Activated CD4-positive, alpha-beta T cell treated with anti-CD3 and anti-CD28 coated beads for 24 hours (primary cell): ENCODE data around the gene POU3F1.

Experiments
- DNase-seq, 2 donors: peaks; one replicate each; pipeline ENCODE4 v3.0.0-alpha.2; 2020; ENCODE audit warnings: low read depth in 2 of 2

POU3F1 gene

GRCh38 chr1:38004284-38005108, 42.1 kb downstream of the POU3F1 start:
- no peak for DNase-seq

GRCh38 chr1:38003261-38004250, 43.0 kb downstream of the POU3F1 start:
- no peak for DNase-seq

DNA sequence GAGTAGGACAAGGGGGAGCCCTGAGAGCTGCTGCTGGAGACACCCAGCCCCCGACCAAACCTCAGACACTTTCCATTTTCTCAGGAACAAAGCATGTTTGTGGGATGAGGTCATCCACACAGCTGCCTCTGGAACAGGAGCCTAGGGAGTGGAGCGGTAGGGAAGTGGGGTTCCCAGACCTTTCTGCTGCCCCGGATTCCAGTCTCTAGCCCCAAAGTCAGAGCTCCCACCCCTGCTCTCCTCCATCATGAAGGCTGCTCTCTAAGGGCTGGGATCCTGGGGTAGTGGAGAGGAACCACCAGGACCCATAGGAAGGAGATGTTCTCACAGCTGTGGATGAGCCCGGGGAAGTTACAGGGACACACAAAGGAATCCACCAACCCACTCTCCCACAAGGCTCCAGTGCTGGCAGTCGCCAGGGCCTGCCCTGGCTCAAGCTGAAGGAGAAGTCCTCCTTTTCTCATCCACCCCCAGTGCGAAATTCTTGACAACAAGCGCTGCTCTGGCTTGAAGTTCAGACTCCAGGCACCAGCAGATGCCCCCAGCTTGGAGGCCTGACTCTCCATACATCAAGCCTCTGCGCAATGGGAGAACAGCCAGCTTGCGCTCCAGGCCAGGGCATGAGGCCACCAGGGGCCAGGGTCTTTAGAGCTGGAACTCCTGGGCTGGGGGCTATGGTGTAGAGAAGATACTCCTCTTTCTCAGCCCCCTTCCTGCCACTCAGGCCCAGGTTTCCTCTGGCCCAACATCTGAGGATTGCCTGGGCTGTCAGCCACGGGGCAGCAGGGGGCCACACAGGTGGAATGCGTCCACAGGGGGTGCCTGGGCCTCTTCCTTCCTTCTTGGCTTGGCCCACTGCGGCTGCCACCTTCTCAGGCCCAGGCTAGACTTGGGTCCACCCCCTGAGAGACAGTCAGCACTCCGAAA, 45.8 kb downstream of the POU3F1 start:
- DNase-seq: no peak

GRCh38 chr1:38000233-38000528, 46.4 kb downstream of the POU3F1 start:
- DNase-seq: no peak

DNA sequence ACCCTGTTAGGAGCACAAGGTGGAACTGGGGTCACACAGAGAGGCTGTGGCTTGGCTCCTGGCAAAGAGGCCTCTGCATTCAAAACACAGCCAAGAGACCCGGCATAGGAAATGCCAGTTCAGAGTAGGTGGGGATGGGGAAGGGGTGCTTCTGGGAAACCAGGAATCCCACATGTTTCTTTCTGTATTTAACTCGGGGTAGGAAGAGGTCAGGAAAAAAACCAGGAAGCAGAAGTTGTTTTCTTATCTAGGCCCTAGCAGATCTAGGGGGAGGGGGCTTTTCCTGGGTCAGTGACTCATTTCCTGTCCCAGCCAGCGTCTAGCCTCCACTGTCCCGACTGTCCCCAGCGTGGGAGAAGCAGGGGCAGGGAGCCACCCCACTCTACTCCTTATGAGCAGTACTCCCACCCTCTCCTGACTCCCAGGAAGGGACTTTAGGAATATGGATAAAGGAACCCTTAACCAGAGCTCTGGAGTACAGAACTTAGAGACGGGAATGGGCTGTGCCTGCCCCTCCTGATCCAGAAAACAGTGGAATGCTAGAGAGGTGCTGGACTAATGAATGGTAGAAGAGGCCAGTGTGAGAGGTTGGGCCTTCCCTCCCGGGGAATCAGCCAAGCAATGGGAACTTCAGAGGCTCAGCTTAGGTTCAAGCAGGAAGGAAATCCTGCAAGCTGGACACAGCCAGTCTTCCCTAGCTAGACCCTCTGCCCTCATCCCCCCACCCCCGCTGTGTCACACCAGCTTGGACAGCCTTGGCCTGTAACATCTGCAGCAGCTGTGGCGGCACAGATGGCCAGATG, 47.0 kb downstream of the POU3F1 start:
- DNase-seq: no peak

DNA sequence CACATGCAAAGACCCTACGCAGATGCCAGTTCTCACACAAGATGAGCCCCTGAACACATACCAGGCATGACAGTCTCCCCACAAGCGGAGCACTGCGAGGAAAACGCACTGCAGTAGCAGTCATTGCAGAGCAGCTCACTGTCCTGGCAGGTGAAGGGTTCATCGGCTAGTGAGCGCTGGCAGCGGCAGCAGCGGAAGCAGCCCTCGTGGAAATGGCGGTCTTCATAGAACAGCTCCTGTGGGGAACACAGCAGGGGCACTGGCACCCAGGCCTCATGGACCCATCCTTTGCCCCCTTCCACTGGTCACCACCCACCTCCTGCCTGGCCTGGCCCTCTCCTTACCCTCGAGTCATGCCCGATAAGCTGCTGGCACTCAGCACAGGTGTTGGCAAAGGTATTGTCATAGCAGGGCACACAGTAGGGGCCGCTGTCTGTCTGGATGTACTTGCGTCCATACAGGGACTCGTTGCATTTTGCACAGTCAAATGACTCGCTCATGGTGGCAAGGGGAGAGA, 47.6 kb downstream of the POU3F1 start:
- DNase-seq: no peak

DNA sequence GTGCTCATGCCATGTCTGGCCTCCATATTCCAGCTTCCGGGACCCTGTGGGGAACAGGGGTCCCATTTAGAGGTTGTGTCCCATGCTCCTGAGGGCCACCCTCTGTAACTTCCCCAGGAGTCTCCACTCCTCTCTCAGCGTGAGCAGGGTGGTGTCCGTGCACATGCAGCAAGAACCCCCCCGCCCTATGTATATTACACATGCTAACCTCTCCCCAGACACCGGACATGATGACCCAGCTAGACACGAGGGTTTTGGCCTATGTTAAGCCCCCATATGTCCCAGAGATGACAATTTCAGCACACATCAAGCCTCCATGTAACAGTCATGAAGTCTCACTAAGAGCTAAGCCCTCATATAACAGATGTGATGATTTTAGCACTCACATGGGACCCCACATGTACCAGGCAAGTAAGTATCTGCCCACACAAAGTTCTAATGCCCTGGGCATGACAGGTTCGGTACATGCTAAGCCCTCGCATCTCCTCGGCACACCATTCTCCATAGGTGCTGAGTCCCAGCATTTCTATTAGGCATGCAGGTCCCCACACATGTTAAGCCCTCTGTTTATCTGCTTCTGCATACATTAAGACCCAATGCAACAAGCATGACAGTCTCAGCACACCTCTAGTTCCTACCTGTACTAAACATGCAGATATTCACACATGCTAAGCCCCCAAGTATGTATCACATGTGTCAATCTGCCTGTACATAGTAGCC, 48.3 kb downstream of the POU3F1 start:
- DNase-seq: no peak

DNA sequence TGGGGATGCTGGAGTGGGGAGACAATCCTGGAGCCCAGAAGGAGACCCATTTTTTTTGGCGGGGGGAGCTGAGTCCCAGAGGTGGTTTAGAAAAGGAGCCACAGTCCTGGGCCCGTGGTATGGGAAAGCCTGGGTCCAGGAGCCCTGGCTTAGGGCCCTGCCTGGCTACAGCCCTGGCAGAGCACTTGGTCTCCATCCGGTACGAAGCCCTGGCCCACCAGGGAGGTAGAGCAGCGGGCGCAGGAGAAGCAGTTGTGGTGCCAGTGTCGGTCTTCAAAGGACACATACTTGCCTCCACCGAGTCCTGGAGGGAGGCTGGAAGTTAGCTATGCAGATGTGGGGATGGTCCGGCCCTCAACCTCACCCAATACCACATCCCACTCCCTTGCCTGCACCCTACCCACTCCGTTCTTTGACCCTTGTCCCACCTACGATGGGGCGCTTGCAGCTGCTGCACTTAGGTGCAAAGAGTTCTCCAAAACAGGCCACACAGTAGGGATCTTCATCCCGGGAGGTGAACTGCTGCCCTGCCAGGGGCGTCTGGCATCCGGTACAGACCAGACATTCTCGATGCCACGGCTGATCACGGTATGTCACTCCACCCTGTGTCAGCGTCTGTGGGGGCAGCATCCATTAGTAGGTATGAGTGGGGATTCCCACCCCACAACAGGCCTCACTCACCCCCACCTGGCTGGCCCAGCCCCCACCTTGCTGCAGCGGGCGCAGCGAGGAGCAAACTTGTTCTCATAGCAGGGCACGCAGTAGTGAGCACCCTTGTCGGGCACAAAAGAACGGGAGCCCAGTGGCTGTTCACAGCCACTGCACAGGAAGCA, 49.1 kb downstream of the POU3F1 start:
- no peak for DNase-seq

DNA sequence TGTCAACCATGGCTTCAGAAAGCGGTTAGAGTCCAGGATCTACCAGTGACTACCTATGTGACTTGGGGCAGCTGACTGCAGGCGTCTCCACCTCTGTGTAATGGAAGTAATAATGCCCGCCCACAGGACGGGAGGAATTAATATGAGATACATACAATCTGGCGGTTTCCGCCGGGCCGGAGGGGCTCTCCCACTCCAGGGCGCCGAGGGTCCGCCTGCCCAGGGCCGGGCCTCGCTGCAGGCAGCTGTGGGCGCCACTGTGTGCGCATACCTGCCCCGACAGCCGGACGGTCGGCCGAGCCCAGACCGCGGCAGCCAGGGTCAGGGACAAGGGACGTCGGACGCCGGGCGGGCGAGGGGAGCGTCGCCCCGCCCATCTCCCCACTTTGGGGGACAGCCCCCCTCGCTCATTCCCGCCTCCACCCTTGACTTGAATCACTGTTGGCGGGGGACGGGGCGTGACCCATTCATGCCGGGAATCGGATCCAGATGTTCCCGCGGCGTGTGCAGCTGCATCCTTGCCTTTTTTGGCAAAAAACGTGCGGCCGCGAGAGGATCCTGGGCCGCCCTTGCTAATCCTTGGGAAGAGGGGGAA, 50.7 kb downstream of the POU3F1 start:
- DNase-seq: no peak

DNA sequence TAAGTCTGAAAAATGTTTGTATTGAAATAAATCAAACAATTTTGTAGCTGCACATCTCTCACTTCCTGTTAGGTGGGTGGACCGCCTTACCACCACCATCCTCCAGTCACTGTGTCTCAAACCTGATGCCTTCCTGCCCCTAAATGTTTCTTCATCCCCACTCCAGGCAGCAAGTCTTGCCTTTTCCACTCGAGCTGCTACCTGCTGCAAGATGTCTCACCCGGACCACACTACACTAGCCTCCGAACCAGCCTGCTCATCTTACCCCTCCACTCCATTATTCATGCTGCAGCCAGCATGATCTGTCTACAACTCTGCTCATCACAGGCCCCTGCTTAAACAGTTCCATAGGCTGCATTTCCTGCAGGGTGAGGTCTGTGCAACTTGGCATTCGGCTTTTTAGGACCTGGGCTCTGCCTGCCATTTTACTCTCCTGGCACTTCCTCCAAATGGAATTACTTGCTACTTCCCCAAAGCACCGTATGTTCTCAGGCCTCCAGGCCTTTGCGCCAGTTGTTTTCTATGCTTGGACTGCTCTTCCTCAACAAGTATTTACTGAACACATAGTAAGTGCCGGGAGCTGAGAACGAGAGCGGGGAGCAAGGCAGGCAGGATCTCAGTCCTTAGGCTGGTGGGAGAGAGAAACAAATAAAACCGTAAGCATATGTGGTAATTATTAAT, 51.6 kb downstream of the POU3F1 start:
- no peak for DNase-seq
